GM23338 (cell line): ENCODE data around the gene CCDC27. TPM values are rescaled to one million over a fixed set of nuclear protein-coding genes. Genes with fewer than 3 reads are reported as not detected.

Experiments
- ATAC-seq: fragments of 200-7000 bp; cut with Tn5 transposase; 3 replicates; pipeline ENCODE4 v1.9.1; 2020
- DNase-seq: peaks from one replicate; pipeline ENCODE4 v3.0.0-alpha.2; 2015; ENCODE audit warnings: low spot score
- H2AFZ ChIP-seq: fragments of 200-600 bp; sonication (generic); 2 replicates; pipeline ENCODE4 v1.8.0; 2016; ENCODE audit warnings: antibody characterized with exemption, mild to moderate bottlenecking, moderate library complexity
- H3F3A ChIP-seq: fragments of 200-600 bp; sonication (generic); replicated peaks from 2 replicates; pipeline ENCODE4 v1.8.0; 2017; ENCODE audit warnings: antibody characterized with exemption, mixed run types, low read depth
- H3K27ac ChIP-seq: fragments of 200-600 bp; sonication (generic); 2 replicates; pipeline ENCODE4 v1.6.1; 2016; ENCODE audit warnings: low read depth
- H3K27me3 ChIP-seq: fragments of 200-600 bp; sonication (generic); 2 replicates; pipeline ENCODE4 v1.8.0; 2016; ENCODE audit warnings: mild to moderate bottlenecking, mixed run types, moderate library complexity; ENCODE audit not compliant: insufficient read depth
- H3K36me3 ChIP-seq: fragments of 200-600 bp; sonication (generic); 2 replicates; pipeline ENCODE4 v1.8.0; 2016; ENCODE audit warnings: mild to moderate bottlenecking; ENCODE audit not compliant: insufficient read depth
- H3K4me1 ChIP-seq: fragments of 200-600 bp; sonication (generic); 2 replicates; pipeline ENCODE4 v1.8.0; 2016; ENCODE audit warnings: mild to moderate bottlenecking, moderate library complexity; ENCODE audit not compliant: insufficient read depth
- H3K4me2 ChIP-seq: fragments of 200-600 bp; sonication (generic); 2 replicates; pipeline ENCODE4 v1.7.1; 2017; ENCODE audit warnings: mixed run types
- H3K4me3 ChIP-seq: fragments of 200-600 bp; sonication (generic); 2 replicates; pipeline ENCODE4 v1.6.1; 2016; ENCODE audit warnings: mixed run types
- H3K79me2 ChIP-seq: fragments of 200-600 bp; sonication (generic); replicated peaks from 2 replicates; pipeline ENCODE4 v1.8.0; 2017; ENCODE audit warnings: mild to moderate bottlenecking; ENCODE audit not compliant: insufficient read depth
- H3K9me2 ChIP-seq: fragments of 200-600 bp; sonication (generic); 2 replicates; pipeline ENCODE4 v1.8.0; 2017; ENCODE audit not compliant: insufficient read depth
- H4K20me1 ChIP-seq: fragments of 200-600 bp; sonication (generic); replicated peaks from 2 replicates; pipeline ENCODE4 v1.8.0; 2017; ENCODE audit warnings: mild to moderate bottlenecking; ENCODE audit not compliant: insufficient read depth
- H3K27ac Mint-ChIP-seq: 2 replicates; pipeline ENCODE4 v1.8.0; 2020; ENCODE audit warnings: inconsistent platforms, mild to moderate bottlenecking, moderate library complexity, mixed read lengths
- H3K27me3 Mint-ChIP-seq: 3 replicates; pipeline ENCODE4 v1.8.0; 2022; ENCODE audit warnings: low read depth, mild to moderate bottlenecking, moderate library complexity, mixed read lengths, inconsistent platforms; ENCODE audit not compliant: insufficient read depth, poor library complexity
- H3K36me3 Mint-ChIP-seq: 3 replicates; pipeline ENCODE4 v1.8.0; 2021; ENCODE audit warnings: low read depth, mild to moderate bottlenecking, inconsistent platforms, moderate library complexity, mixed read lengths
- H3K4me1 Mint-ChIP-seq: 3 replicates; pipeline ENCODE4 v1.8.0; 2020; ENCODE audit warnings: mild to moderate bottlenecking, inconsistent platforms, mixed read lengths
- H3K4me3 Mint-ChIP-seq: 3 replicates; pipeline ENCODE4 v1.8.0; 2021; ENCODE audit warnings: moderate library complexity, mild to moderate bottlenecking, inconsistent platforms, mixed read lengths
- H3K9me3 Mint-ChIP-seq: 3 replicates; pipeline ENCODE4 v1.8.0; 2020; ENCODE audit warnings: moderate library complexity, mild to moderate bottlenecking, inconsistent platforms, mixed read lengths
- CREB1 ChIP-seq: fragments of 250-450 bp; sonication (Bioruptor Pico); IDR thresholded peaks from 2 replicates; pipeline ENCODE4 v1.5.0; 2020; ENCODE audit warnings: low read depth, mild to moderate bottlenecking, moderate library complexity
- CTCF ChIP-seq, 2 experiments: fragments of 200-600 bp in 1 of 2; sonication (generic) in 1 of 2; conservative IDR thresholded peaks; 2 replicates each; pipeline versions ENCODE4 v1.5.1 to v1.6.1; 2016 to 2017; ENCODE audit warnings: antibody characterized with exemption in 2 of 2, low read depth in 2 of 2, mild to moderate bottlenecking in 2 of 2, moderate library complexity in 1 of 2
- EZH2 ChIP-seq: fragments of 200-600 bp; sonication (generic); IDR thresholded peaks from one replicate; pipeline ENCODE4 v1.8.0; 2017; ENCODE audit warnings: antibody characterized with exemption, mild to moderate bottlenecking, low read depth; ENCODE audit not compliant: unreplicated experiment
- EZH2phosphoT487 ChIP-seq: fragments of 200-600 bp; sonication (generic); IDR thresholded peaks from one replicate; pipeline ENCODE4 v1.8.1; 2018; ENCODE audit warnings: antibody characterized with exemption; ENCODE audit not compliant: unreplicated experiment
- JUNB ChIP-seq: IDR thresholded peaks from one replicate; pipeline ENCODE4 v1.6.1; 2016; ENCODE audit warnings: antibody characterized with exemption; ENCODE audit not compliant: unreplicated experiment
- POLR2AphosphoS5 ChIP-seq: IDR thresholded peaks from 2 replicates; pipeline ENCODE4 v1.6.1; 2016; ENCODE audit warnings: antibody characterized with exemption, low read depth
- STAT1 ChIP-seq: IDR thresholded peaks from one replicate; pipeline ENCODE4 v1.6.1; 2016; ENCODE audit warnings: antibody characterized with exemption; ENCODE audit not compliant: unreplicated experiment
- ZNF331 ChIP-seq: fragments of 250-450 bp; sonication (Bioruptor Pico); IDR thresholded peaks from 2 replicates; pipeline ENCODE4 v1.5.0; 2020; ENCODE audit warnings: low read depth, mild to moderate bottlenecking, moderate library complexity
- polyA plus RNA-seq: library from polyadenylated mRNA; unstranded; fragments of >200 nt; fragmentation: Nextera tagmentation; extraction: Ambion mirVana; gene quantifications from 2 replicates; pipeline ENCODE4 v1.2.1, GENCODE V29; 2016
- total RNA-seq: library from RNA; depleted of rRNA; stranded (reverse); fragments of >200 nt; shearing (Covaris generic); gene quantifications from 2 replicates; pipeline ENCODE4 v1.2.3, GENCODE V29; 2014
- TF ChIP-seq, protein P1 (sequence below): fragments of 250-450 bp; sonication (Bioruptor Pico); IDR thresholded peaks from 2 replicates; pipeline ENCODE4 v1.5.0; 2020; ENCODE audit warnings: mild to moderate bottlenecking, moderate library complexity

Gene CCDC27
- total and polyA plus RNA-seq, 2 experiments from 2014 or later, result 0.18 to 0.45 TPM

DNA sequence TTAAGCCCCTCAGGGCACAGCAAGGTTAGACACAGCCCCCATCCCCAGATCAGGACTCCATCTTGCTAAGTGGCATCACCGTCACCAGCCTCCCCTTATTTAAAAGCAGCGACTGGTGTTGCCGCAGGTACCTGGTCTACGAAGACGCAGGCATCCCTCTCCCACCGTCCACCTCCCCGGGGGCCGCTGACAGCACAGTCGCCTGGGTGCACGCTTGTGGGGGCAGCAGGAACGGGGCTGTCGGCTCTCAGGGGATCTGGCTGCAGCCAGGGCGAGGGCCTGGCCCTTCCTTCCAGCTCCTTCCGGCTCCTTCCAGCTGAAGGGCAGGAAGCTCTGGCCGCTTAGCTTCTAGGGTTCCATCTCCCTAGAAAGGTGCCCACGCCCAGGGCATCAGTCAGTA, 17.6 kb upstream of the CCDC27 start:
- H3K4me3 Mint-ChIP-seq, result no peak overlapping the region
- H4K20me1 ChIP-seq, result peaks cover 9% of the 10 kb centered on the region; the same call in 1 of the 2 replicates
- H3K9me2 ChIP-seq, result no peaks in the 10 kb centered on the region
- peaks cover 6% of the 10 kb centered on the region for H3K27me3 Mint-ChIP-seq
- H3K4me2 ChIP-seq, result no peak overlapping the region
- TF ChIP-seq CTCF (conservative IDR thresholded peaks at IDR 0.05; ENCODE audit: low read depth in 2 of 2) (no peak), JUNB (no peak), ZNF331 (CRISPR knock-in tag) (no peak), STAT1 (no peak), EZH2 (no peak), CREB1 (CRISPR knock-in tag) (no peak), POLR2AphosphoS5 (no peak), EZH2phosphoT487 (no peak)
- TF ChIP-seq, protein P1, sequence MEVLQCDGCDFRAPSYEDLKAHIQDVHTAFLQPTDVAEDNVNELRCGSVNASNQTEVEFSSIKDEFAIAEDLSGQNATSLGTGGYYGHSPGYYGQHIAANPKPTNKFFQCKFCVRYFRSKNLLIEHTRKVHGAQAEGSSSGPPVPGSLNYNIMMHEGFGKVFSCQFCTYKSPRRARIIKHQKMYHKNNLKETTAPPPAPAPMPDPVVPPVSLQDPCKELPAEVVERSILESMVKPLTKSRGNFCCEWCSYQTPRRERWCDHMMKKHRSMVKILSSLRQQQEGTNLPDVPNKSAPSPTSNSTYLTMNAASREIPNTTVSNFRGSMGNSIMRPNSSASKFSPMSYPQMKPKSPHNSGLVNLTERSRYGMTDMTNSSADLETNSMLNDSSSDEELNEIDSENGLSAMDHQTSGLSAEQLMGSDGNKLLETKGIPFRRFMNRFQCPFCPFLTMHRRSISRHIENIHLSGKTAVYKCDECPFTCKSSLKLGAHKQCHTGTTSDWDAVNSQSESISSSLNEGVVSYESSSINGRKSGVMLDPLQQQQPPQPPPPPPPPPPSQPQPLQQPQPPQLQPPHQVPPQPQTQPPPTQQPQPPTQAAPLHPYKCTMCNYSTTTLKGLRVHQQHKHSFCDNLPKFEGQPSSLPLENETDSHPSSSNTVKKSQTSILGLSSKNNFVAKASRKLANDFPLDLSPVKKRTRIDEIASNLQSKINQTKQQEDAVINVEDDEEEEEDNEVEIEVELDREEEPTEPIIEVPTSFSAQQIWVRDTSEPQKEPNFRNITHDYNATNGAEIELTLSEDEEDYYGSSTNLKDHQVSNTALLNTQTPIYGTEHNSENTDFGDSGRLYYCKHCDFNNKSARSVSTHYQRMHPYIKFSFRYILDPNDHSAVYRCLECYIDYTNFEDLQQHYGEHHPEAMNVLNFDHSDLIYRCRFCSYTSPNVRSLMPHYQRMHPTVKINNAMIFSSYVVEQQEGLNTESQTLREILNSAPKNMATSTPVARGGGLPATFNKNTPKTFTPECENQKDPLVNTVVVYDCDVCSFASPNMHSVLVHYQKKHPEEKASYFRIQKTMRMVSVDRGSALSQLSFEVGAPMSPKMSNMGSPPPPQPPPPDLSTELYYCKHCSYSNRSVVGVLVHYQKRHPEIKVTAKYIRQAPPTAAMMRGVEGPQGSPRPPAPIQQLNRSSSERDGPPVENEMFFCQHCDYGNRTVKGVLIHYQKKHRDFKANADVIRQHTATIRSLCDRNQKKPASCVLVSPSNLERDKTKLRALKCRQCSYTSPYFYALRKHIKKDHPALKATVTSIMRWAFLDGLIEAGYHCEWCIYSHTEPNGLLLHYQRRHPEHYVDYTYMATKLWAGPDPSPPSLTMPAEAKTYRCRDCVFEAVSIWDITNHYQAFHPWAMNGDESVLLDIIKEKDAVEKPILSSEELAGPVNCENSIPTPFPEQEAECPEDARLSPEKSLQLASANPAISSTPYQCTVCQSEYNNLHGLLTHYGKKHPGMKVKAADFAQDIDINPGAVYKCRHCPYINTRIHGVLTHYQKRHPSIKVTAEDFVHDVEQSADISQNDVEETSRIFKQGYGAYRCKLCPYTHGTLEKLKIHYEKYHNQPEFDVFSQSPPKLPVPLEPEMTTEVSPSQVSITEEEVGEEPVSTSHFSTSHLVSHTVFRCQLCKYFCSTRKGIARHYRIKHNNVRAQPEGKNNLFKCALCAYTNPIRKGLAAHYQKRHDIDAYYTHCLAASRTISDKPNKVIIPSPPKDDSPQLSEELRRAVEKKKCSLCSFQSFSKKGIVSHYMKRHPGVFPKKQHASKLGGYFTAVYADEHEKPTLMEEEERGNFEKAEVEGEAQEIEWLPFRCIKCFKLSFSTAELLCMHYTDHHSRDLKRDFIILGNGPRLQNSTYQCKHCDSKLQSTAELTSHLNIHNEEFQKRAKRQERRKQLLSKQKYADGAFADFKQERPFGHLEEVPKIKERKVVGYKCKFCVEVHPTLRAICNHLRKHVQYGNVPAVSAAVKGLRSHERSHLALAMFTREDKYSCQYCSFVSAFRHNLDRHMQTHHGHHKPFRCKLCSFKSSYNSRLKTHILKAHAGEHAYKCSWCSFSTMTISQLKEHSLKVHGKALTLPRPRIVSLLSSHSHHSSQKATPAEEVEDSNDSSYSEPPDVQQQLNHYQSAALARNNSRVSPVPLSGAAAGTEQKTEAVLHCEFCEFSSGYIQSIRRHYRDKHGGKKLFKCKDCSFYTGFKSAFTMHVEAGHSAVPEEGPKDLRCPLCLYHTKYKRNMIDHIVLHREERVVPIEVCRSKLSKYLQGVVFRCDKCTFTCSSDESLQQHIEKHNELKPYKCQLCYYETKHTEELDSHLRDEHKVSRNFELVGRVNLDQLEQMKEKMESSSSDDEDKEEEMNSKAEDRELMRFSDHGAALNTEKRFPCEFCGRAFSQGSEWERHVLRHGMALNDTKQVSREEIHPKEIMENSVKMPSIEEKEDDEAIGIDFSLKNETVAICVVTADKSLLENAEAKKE (CRISPR knock-in tag), result no peak
- peaks cover 12% of the 10 kb centered on the region for H3K4me1 Mint-ChIP-seq
- no peak overlapping the region for H3K27ac Mint-ChIP-seq
- no peaks in the 10 kb centered on the region for H3K9me3 Mint-ChIP-seq
- 0 out of 2 replicates have a peak, but pooled peaks cover 6% of the 10 kb centered on the region for H3F3A ChIP-seq
- H3K79me2 ChIP-seq, result no peaks in the 10 kb centered on the region
- H3K27ac ChIP-seq, result no peak overlapping the region
- no peaks in the 10 kb centered on the region for H3K27me3 ChIP-seq
- DNase-seq (no peak), ATAC-seq (no peak)
- no peak overlapping the region for H3K4me3 ChIP-seq
- peaks cover 19% of the 10 kb centered on the region; the same call in 2 of the 3 replicates for H3K36me3 Mint-ChIP-seq
- peaks cover 12% of the 10 kb centered on the region; the same call in 1 of the 2 replicates for H3K4me1 ChIP-seq
- peaks cover 8% of the 10 kb centered on the region; the same call in 1 of the 2 replicates for H3K36me3 ChIP-seq
- H2AFZ ChIP-seq, result no peak overlapping the region
